Colon (tissue), 2 donors: ENCODE results near the gene ABCA7.
"Not testable (repeated sequence)": the region's sequence is repeated elsewhere in the genome, so short reads cannot be mapped to it uniquely, and the experiment has no call there.

ENCODE experiments used
- FAIRE-seq: peaks from 2 replicates; lab custom pipeline; 2012; peaks lifted over from hg19 to GRCh38; lab: Jason Lieb, UNC
- donor health status: control.
- donor health status: control.

ABCA7 gene

GRCh38 chr19:1017906-1018305 is 22.0 kb upstream of the ABCA7 start:
- FAIRE-seq, result no peak

GRCh38 chr19:1018393-1018792 is 21.5 kb upstream of the ABCA7 start:
- FAIRE-seq, result no peak

GRCh38 chr19:1018932-1019615 is 20.8 kb upstream of the ABCA7 start:
- no peak for FAIRE-seq

- no peak for FAIRE-seq
Measured at GRCh38 chr19:1019616-1019961, 20.3 kb upstream of the ABCA7 start.

GRCh38 chr19:1019980-1020867 is 19.7 kb upstream of the ABCA7 start:
- no peak for FAIRE-seq

- peak; percentile 10 for FAIRE-seq
Measured at GRCh38 chr19:1020868-1021425, 19.0 kb upstream of the ABCA7 start, which contains the start of gene TMEM259. TMEM259 (minus strand) TSS chr19:1021123; CDS start chr19:1020996, 127 bp downstream.

GRCh38 chr19:1023883-1024188 is 16.1 kb upstream of the ABCA7 start:
- FAIRE-seq, result not testable (repeated sequence)

GRCh38 chr19:1025080-1025479 is 14.8 kb upstream of the ABCA7 start:
- FAIRE-seq, result not testable (repeated sequence)

GRCh38 chr19:1025960-1026782 is 13.7 kb upstream of the ABCA7 start, which contains the start of gene CNN2:
CNN2 (plus strand) TSS chr19:1026608; CDS start chr19:1026662, 54 bp downstream.
- no peak for FAIRE-seq

- no peak for FAIRE-seq
Measured at GRCh38 chr19:1026783-1027649, 12.9 kb upstream of the ABCA7 start.

GRCh38 chr19:1027650-1028061 is 12.3 kb upstream of the ABCA7 start:
- no peak for FAIRE-seq

GRCh38 chr19:1028062-1028926 is 11.6 kb upstream of the ABCA7 start:
- FAIRE-seq, result no peak

GRCh38 chr19:1032264-1032867 is 7.5 kb upstream of the ABCA7 start:
- no peak for FAIRE-seq

- no peak for FAIRE-seq
Measured at GRCh38 chr19:1035998-1036621, 3.8 kb upstream of the ABCA7 start.

GRCh38 chr19:1037621-1038064 is 2.3 kb upstream of the ABCA7 start:
- FAIRE-seq, result no peak

GRCh38 chr19:1038978-1039645 is 795 bp upstream of the ABCA7 start:
- no peak for FAIRE-seq

GRCh38 chr19:1040476-1041271 is 767 bp downstream of the ABCA7 start:
- no peak for FAIRE-seq
